ENCODE data around the gene ZNF503.
A peak's percentile ranks its signal among the peaks of the same experiment; 100 is the strongest.

- no peak for TF ChIP-seq CTCF (IDR thresholded peaks at IDR 0.05; ENCODE audit: control extremely low read depth in 1 of 3, insufficient read depth in 1 of 3, low read depth in 1 of 3, low read length in 3 of 3)
- no peak for TF ChIP-seq RAD21 (IDR thresholded peaks at IDR 0.05 in 1 of 2, conservative IDR thresholded peaks at IDR 0.05 in 1 of 2; ENCODE audit: low read depth in 2 of 2, low read length in 2 of 2)
- no peak for TF ChIP-seq EP300 (IDR thresholded peaks at IDR 0.05; ENCODE audit: borderline replicate concordance in 1 of 2, low read depth in 2 of 2, low read length in 2 of 2)
- TF ChIP-seq EZH2 (IDR thresholded peaks at IDR 0.05; ENCODE audit: low read depth, low read length, severe bottlenecking), result peak; percentile 13
- no peak for TF ChIP-seq POLR2A (IDR thresholded peaks at IDR 0.05; ENCODE audit: control extremely low read depth in 1 of 2, low read depth in 2 of 2, low read length in 2 of 2)
- no peak for TF ChIP-seq ATF2 (IDR thresholded peaks at IDR 0.05; ENCODE audit: low read length)
- no peak for TF ChIP-seq POLR2AphosphoS5 (IDR thresholded peaks at IDR 0.05; ENCODE audit: low read depth, low read length)
- no peak for TF ChIP-seq CHD2 (IDR thresholded peaks at IDR 0.05; ENCODE audit: low read length)
- no peak for TF ChIP-seq GABPA (IDR thresholded peaks at IDR 0.05; ENCODE audit: borderline replicate concordance, insufficient read depth, low read length)
- no peak for TF ChIP-seq USF2 (IDR thresholded peaks at IDR 0.05; ENCODE audit: low read length)
- TF ChIP-seq TAF1 (IDR thresholded peaks at IDR 0.05; ENCODE audit: low read depth, low read length), result no peak
- TF ChIP-seq YY1 (IDR thresholded peaks at IDR 0.05; ENCODE audit: low read depth, low read length), result no peak
Measured at GRCh38 chr10:75433216-75433615, 31.7 kb upstream of the ZNF503 start.
